Heart left ventricle (tissue), 13 donors: ENCODE results near the gene TDP1.

Experiments
- CTCF ChIP-seq, 12 donors: fragments of 200-600 bp; sonication (generic) in 4 of 12; IDR thresholded peaks; one replicate each; pipeline versions ENCODE4 v1.5.0 to v1.8.0; 2018 to 2022; ENCODE audit warnings: antibody characterized with exemption in 12 of 12, mild to moderate bottlenecking in 5 of 12
- POLR2A ChIP-seq, 2 donors: fragments of 450-650 bp; IDR thresholded peaks; one replicate each; pipeline ENCODE4 v1.6.1; 2017; ENCODE audit warnings: antibody characterized with exemption in 2 of 2, mild to moderate bottlenecking in 2 of 2, moderate library complexity in 2 of 2
- donor health status: ischemic (EF 13 %, LVEDD 7.1; RV severe dilation, severe dysfunction).
- donor health status: DM: no; HTN: yes; CAD: no.
- donor health status: DM: no; HTN: no; CAD: no.
- donor health status: ischemic (EF 25% LVEDD 6.9; RV normal size, moderate dysfunction).
- donor health status: ischemic (EF 25% LVEDD 5.7; RV mildly dilated, moderate dysfunction).
- donor health status: ischemic (EF 35%, LVEDD 5.7; RV mildly dilated, moderate dysfunction).
- donor health status: nonischemic (EF 11% LVEDD 7.7; RV severe dilation, severe dysfunction).
- donor health status: DM: yes; HTN: yes; CAD: no.
- donor health status: PGD.
- donor health status: ischemic (EF 29% LVEDD 5.4; RV normal size, mild dysfunction).
- donor health status: nonischemic (EF 23%, LVEDD 6.1; RV moderate dilation, normal function).

GRCh38 chr14:90045616-90046015, 89.9 kb downstream of the TDP1 start:
- TF ChIP-seq CTCF (IDR thresholded peaks at IDR 0.05), result no peak
- no peak for TF ChIP-seq POLR2A (IDR thresholded peaks at IDR 0.05)
